Tibial nerve (tissue), 4 donors: ENCODE data around the gene ESM1. TPM values are rescaled to one million over a fixed set of nuclear protein-coding genes. Genes with fewer than 3 reads are reported as not detected.

ENCODE experiments used
- DNase-seq, 2 donors: peaks; one replicate each; pipeline ENCODE4 v3.0.0-alpha.2; 2019; ENCODE audit warnings: low spot score in 2 of 2
- H3K27ac ChIP-seq, 4 donors: fragments of 200-600 bp; sonication (generic) in 3 of 4; one replicate each; pipeline ENCODE4 v1.5.1; 2017 to 2019; ENCODE audit warnings: mild to moderate bottlenecking in 1 of 4
- H3K27me3 ChIP-seq, 2 donors: fragments of 200-600 bp; sonication (generic) in 1 of 2; one replicate each; pipeline versions ENCODE4 v1.5.1 to v1.6.0; 2017 to 2019
- H3K36me3 ChIP-seq, 3 donors: fragments of 200-600 bp; sonication (generic); one replicate each; pipeline ENCODE4 v1.5.1; 2018 to 2019
- H3K4me1 ChIP-seq, 4 donors: fragments of 200-600 bp; sonication (generic) in 3 of 4; one replicate each; pipeline ENCODE4 v1.5.1; 2017 to 2019
- H3K4me3 ChIP-seq, 4 donors: fragments of 200-600 bp; sonication (generic) in 3 of 4; one replicate each; pipeline ENCODE4 v1.5.1; 2017 to 2019; ENCODE audit warnings: mild to moderate bottlenecking in 1 of 4, moderate library complexity in 1 of 4
- H3K9me3 ChIP-seq, 4 donors: fragments of 200-600 bp; sonication (generic) in 3 of 4; one replicate each; pipeline ENCODE4 v1.5.1; 2017 to 2019
- EP300 ChIP-seq, 2 donors: sonication (generic); formaldehyde crosslinking; IDR thresholded peaks; one replicate each; pipeline ENCODE4 v1.6.1; 2017; ENCODE audit warnings: antibody characterized with exemption in 2 of 2, mild to moderate bottlenecking in 1 of 2
- POLR2A ChIP-seq, 2 donors: fragments of 450-650 bp; IDR thresholded peaks; one replicate each; pipeline ENCODE4 v1.6.1; 2017; ENCODE audit warnings: antibody characterized with exemption in 2 of 2, mild to moderate bottlenecking in 2 of 2, moderate library complexity in 2 of 2
- WGBS, 2 donors: methylation state at CpG; one replicate each; pipeline ENCODE4 v1.1.5; 2018; 5-methylcytosine and 5-hydroxymethylcytosine counted together
- total RNA-seq, 4 donors: library from RNA; depleted of rRNA; stranded (reverse); fragments of >200 nt; gene quantifications; one replicate each; pipeline ENCODE4 v1.1.0, GENCODE V29; 2016
- TF ChIP-seq, protein P1 (sequence below), 5 experiments: fragments of 200-600 bp in 3 of 5; fragments of 450-650 bp in 2 of 5; sonication (generic) in 3 of 5; IDR thresholded peaks; one replicate each; pipeline ENCODE4 v1.5.1; 2016 to 2019; ENCODE audit warnings: antibody characterized with exemption in 5 of 5, mild to moderate bottlenecking in 3 of 5, moderate library complexity in 2 of 5

Gene ESM1
- total RNA-seq, 4 donors from 2014 or later = 0.39 TPM; not detected in 3

GRCh38 chr5:54986269-54986654 is 869 bp upstream of the ESM1 start:
- DNase-seq = no peak
- 60 to 76% methylated on average over 5 of the region's 5 CpGs for WGBS, 2 donors

GRCh38 chr5:54981928-54982327 is 3.5 kb downstream of the ESM1 start:
- Histone ChIP-seq H3K27ac (no peak overlapping the region), H3K4me3 (no peak overlapping the region), H3K27me3 (peaks cover 0 to 24% of the 10 kb centered on the region in 2 donors), H3K4me1 (peaks cover 0 to 11% (median 0%) of the 10 kb centered on the region in 4 donors), H3K9me3 (no peaks in the 10 kb centered on the region), H3K36me3 (no peaks in the 10 kb centered on the region)
- no peak for DNase-seq
- WGBS, 2 donors = 58 to 59% methylated on average over 7 of the region's 7 CpGs
- TF ChIP-seq EP300 (IDR thresholded peaks at IDR 0.05) = no peak
- TF ChIP-seq, protein P1, sequence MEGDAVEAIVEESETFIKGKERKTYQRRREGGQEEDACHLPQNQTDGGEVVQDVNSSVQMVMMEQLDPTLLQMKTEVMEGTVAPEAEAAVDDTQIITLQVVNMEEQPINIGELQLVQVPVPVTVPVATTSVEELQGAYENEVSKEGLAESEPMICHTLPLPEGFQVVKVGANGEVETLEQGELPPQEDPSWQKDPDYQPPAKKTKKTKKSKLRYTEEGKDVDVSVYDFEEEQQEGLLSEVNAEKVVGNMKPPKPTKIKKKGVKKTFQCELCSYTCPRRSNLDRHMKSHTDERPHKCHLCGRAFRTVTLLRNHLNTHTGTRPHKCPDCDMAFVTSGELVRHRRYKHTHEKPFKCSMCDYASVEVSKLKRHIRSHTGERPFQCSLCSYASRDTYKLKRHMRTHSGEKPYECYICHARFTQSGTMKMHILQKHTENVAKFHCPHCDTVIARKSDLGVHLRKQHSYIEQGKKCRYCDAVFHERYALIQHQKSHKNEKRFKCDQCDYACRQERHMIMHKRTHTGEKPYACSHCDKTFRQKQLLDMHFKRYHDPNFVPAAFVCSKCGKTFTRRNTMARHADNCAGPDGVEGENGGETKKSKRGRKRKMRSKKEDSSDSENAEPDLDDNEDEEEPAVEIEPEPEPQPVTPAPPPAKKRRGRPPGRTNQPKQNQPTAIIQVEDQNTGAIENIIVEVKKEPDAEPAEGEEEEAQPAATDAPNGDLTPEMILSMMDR (IDR thresholded peaks at IDR 0.05) = no peak
- no peak for TF ChIP-seq POLR2A (IDR thresholded peaks at IDR 0.05)

More at GRCh38 chr5:54986269-54986654, 869 bp upstream of the ESM1 start:
- Histone ChIP-seq H3K27ac (no peak overlapping the region), H3K9me3 (no peaks in the 10 kb centered on the region), H3K4me1 (peaks cover 0 to 14% (median 0%) of the 10 kb centered on the region in 4 donors), H3K27me3 (peaks cover 0 to 24% of the 10 kb centered on the region in 2 donors), H3K36me3 (no peaks in the 10 kb centered on the region), H3K4me3 (no peak overlapping the region)
- TF ChIP-seq, protein P1 (IDR thresholded peaks at IDR 0.05) = no peak
- TF ChIP-seq POLR2A (IDR thresholded peaks at IDR 0.05) (no peak), EP300 (IDR thresholded peaks at IDR 0.05) (no peak)

DNA sequence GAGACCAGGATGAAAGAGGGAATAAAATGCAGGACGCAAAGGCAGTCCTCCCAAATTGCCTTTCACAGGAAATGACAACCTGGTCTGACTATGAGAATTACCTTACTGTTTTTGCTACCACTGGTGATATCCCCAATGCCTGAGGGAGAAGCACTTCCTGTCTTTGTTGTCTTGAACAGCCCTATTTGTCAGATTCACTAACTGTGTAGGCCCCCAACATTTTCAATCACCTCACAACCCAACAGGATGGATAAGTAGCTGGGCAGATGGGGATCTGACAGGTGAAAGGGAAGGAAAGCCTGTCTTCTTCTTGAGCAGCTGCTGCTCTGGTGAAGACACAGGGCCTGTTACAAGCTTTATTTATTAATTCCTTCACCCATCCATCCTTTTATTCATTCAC is 9.7 kb downstream of the ESM1 start:
- Histone ChIP-seq H3K27me3 (no peaks in the 10 kb centered on the region), H3K27ac (no peak overlapping the region), H3K4me1 (no peaks in the 10 kb centered on the region), H3K36me3 (no peaks in the 10 kb centered on the region), H3K9me3 (no peaks in the 10 kb centered on the region), H3K4me3 (no peak overlapping the region)
- 63 to 77% methylated on average over 1 of the region's 1 CpG for WGBS, 2 donors
- DNase-seq = no peak
- no peak for TF ChIP-seq POLR2A (IDR thresholded peaks at IDR 0.05)
- TF ChIP-seq, protein P1 (IDR thresholded peaks at IDR 0.05) = no peak
- no peak for TF ChIP-seq EP300 (IDR thresholded peaks at IDR 0.05)

DNA sequence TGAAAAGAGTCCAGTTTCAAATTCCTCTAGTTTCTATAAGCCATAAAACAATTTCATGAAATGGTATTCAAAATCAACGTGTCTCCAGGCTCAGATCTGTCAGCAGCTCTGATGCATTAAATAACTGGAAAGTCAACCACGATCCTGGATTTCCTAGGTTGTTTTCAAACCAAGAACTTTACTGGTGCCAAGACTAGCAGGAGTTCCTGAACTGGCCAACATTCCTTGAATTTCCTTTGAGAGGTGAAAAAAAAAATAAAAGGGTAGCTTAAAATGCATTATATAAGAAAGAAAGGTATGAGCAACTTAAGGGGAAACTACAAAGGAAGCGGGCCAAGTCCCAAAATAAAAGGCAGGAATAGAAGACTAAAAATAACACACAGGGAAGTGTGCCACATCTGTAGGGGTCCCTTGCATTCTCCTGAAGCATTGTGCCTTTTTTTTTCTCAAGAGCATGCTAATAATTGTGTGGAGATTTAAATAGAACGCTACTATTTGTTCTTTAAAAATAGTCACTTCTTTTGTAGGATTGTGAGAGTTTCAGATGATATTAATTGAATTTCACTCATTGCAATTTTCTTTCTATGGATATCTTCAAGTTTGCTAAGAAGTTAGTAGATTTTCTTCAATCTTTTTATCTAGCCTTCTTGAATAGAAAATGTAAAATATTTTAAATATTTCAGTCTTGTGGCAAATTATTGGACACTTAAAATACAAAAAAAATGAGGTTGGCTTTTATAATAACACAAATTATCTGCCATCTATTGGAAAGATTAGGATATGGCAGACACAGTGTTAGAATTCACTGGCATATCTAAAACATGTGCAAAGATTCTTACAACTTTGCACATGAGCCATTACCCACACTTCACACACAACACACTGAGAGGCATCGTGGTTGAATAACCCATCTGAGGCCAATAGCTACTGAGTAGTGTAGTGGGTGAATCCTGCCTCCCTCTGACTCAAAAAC is 15.3 kb downstream of the ESM1 start:
- H3K9me3 ChIP-seq = no peaks in the 10 kb centered on the region
- no peak overlapping the region for H3K4me3 ChIP-seq
- no peaks in the 10 kb centered on the region for H3K4me1 ChIP-seq
- WGBS, 2 donors = 63 to 68% methylated on average over 5 of the region's 5 CpGs
- no peaks in the 10 kb centered on the region for H3K36me3 ChIP-seq
- DNase-seq = no peak
- no peak overlapping the region for H3K27ac ChIP-seq
- TF ChIP-seq POLR2A (IDR thresholded peaks at IDR 0.05) (no peak), EP300 (IDR thresholded peaks at IDR 0.05) (no peak)
- TF ChIP-seq, protein P1 (IDR thresholded peaks at IDR 0.05) = no peak
- H3K27me3 ChIP-seq = no peaks in the 10 kb centered on the region

DNA sequence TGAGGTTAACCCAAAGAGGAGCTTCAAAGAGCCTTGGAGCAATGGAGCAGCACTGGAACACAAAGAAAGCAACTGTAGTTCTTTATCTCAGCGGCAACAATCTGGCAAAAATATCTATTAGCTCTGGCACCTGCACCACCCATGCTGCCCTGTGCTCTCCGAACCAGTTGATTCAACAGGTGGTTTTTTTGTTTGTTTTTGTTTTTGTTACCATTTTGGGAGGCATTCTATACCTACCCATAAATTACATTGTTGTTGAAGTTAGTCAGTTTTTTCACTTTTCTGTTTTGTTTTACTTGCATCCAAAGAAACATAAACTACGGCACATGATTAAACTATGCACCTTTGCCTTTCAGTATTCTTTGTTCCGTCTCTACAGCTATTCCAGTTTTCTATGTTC is 16.2 kb downstream of the ESM1 start:
- H3K9me3 ChIP-seq = no peaks in the 10 kb centered on the region
- no peak overlapping the region for H3K27ac ChIP-seq
- DNase-seq = no peak
- TF ChIP-seq, protein P1 (IDR thresholded peaks at IDR 0.05) = no peak
- TF ChIP-seq POLR2A (IDR thresholded peaks at IDR 0.05) (no peak), EP300 (IDR thresholded peaks at IDR 0.05) (no peak)
- no peaks in the 10 kb centered on the region for H3K36me3 ChIP-seq
- H3K27me3 ChIP-seq = no peaks in the 10 kb centered on the region
- H3K4me3 ChIP-seq = no peak overlapping the region
- no peaks in the 10 kb centered on the region for H3K4me1 ChIP-seq
- 91 to 93% methylated on average over 4 of the region's 4 CpGs for WGBS, 2 donors
